GF-D8 (cell line): ENCODE measurements around the gene DRAXIN.

ENCODE experiments used
- DNase-seq: peaks from one replicate; lab custom pipeline; 2025; lab: John Stamatoyannopoulos, UW

The DRAXIN gene

DNA sequence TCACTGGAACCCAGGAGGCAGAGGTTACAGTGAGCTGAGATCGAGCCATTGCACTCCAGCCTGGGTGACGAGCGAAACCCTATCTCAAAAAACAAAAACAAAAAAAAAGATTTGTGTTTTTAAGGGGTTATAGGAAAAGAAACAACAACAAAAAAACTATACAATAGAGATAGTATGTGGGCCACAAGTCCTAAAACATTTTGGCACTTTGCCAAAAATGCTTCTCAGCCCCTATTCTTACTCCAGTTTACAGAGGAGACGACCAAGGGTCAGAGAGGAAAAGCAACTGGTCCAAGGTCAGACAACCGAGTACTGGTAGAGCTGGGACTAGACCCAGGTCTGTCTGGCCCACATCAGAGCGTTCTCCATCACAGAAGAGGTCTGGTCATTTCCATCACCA lies 33.9 kb upstream of the DRAXIN start:
- no peak for DNase-seq

DNA sequence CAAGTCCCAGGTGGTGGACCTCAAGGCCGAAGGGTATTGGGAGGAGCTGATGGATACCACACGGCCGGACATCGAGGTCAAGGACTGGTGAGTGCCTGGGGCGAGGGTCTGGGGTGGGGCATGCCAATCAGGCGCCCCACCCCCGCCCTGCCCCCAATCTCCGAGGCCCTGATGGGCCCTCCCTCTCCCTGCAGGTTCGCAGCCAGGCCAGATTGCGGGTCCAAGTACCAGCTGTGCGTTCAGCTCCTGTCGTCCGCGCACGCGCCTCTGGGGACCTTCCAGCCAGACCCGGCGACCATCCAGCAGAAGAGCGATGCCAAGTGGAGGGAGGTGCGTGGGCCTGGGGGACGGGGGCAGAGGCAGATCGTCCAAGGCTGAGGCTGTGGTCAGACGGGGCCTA lies 33.0 kb upstream of the DRAXIN start:
- DNase-seq, result no peak

DNA sequence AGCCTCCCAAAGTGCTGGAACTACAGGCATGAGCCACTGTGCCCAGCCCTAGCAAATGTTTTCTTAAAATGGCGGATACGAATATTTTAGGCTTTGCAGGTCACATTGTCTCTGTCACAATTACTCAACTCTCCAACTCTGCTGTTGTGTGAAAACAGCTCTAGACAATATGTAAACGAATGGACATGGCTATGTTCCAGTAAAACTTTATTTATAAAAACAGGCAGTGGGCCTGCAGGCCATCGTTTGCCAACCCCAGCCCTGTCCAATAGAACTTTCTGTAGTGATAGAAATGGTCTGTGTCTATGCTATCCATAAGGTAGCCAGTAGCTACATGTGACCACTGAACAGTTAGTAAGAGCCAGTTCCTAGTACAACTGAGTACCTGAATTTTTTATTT lies 31.8 kb upstream of the DRAXIN start:
- DNase-seq, result no peak

DNA sequence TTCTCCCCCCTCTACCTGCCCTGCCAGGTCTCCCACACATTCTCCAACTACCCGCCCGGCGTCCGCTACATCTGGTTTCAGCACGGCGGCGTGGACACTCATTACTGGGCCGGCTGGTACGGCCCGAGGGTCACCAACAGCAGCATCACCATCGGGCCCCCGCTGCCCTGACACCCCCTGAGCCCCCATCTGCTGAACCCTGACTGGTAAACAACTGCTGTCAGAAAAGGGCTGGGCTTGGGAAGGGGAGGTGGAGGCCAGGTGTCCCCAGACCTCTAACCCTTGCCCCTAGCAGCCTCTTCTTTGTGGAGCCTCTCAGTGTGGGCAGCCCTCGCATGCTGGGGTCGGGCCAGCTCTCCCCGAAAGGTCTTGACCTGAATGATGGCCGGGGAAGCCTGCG lies 30.4 kb upstream of the DRAXIN start:
- no peak for DNase-seq

DNA sequence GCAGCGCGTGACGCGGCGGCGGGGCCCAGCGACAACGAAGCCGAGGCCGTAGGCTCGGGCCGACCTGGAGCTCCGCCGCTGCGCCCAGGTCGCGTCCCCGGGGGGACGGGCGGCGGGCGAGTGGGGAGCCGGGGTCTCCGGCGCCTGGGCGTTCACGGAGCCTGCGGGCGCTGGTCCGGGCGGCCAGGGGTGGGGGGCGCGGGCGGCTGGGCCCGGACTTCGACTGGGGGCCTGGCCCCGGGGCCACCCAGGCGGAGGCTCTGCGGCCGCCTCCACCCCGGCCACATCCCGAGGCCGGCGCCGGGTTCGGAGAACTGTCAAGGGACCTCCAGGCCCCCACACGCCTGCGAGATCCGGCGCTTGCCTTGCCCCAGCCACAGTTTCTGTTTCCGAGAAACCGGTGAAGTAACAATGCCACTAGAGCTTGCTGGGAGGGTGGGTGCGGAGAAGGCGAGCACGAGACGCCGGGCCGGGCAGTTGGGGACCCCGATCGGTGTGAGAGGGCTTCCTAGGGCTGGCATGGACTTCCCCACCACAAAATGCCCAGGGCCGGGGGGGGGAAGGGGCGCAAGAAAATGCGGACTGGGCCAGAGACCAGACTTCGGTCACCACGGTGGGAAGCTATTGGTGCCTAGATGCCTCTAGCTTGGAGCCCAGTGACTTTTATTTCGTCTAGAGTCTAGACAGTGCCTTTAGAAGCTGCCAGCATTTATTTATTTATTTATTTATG lies 27.0 kb upstream of the DRAXIN start:
- peak; percentile 47 for DNase-seq

DNA sequence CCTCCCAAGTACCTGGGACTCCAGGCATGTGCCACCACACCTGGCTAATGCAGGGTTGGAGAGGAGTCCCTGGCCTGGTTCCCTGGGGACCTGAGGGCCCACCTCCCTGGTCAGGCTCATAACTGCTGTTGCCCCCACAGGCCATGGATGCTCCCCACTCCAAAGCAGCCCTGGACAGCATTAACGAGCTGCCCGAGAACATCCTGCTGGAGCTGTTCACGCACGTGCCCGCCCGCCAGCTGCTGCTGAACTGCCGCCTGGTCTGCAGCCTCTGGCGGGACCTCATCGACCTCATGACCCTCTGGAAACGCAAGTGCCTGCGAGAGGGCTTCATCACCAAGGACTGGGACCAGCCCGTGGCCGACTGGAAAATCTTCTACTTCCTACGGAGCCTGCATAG lies 23.0 kb upstream of the DRAXIN start:
- DNase-seq, result no peak

DNA sequence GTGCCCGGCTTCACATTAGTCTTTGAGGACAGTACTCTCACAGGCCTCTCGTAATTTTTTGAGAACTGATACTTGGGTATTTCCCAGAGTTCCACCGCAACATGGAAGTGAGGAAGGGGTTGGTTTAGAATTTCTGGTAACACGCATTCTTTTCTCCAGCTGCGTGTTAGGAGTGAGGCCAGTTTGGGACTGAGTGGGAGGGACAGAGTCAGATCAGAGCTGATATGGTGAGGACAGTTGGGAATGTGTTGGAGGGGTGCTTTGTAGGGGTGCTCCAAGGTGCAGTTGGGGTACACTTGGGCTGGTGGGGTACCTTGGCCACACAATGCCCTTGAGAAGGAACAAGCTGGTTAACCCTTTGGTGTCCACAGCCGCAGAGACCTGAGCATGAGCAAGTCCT lies 20.8 kb upstream of the DRAXIN start:
- DNase-seq, result no peak

DNA sequence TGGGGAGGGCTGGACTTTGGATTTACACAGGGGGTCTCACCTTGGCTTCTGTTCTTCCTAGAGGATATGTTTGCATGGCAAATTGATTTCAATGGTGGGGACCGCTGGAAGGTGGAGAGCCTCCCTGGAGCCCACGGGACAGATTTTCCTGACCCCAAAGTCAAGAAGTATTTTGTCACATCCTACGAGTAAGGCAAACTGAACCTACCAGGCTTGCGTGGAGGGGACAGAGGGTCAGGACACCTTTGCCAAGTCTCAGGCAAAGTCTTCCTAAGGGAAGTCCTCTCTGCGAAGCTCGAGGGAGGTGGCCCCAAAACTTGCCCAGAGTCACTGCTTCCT lies 20.3 kb upstream of the DRAXIN start:
- DNase-seq, result no peak

DNA sequence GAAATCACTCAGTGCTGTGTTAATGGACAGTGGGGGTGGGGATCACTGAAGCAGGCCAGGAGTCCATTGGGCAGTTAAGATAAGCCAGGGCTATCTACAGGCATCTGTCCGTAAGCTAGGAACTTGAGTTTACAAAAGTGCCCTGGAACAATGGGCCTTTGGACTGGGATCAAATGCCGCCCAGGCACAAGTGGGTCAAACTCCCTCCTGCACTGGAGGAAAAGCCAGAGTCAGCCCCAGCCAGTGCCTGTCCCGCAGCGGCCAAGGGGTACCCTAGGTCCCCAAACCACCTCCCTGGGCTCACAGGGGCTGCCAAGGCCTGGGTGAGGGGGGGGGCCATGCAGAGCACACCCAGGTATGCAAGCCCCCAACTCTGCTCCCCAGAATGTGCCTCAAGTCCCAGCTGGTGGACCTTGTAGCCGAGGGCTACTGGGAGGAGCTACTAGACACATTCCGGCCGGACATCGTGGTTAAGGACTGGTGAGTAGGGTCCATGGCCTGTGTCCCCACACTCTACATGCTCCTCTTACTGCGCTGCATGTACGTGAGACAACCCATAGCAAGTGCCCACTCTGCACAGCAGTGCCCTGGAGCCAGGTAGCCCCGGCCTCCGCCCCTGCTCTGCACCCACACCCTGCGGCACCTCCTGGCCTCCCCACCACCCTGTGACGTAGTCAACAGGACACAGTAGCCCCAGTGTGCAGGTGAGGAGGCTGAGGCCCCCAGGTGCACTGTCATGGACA lies 19.8 kb upstream of the DRAXIN start:
- DNase-seq, result no peak

DNA sequence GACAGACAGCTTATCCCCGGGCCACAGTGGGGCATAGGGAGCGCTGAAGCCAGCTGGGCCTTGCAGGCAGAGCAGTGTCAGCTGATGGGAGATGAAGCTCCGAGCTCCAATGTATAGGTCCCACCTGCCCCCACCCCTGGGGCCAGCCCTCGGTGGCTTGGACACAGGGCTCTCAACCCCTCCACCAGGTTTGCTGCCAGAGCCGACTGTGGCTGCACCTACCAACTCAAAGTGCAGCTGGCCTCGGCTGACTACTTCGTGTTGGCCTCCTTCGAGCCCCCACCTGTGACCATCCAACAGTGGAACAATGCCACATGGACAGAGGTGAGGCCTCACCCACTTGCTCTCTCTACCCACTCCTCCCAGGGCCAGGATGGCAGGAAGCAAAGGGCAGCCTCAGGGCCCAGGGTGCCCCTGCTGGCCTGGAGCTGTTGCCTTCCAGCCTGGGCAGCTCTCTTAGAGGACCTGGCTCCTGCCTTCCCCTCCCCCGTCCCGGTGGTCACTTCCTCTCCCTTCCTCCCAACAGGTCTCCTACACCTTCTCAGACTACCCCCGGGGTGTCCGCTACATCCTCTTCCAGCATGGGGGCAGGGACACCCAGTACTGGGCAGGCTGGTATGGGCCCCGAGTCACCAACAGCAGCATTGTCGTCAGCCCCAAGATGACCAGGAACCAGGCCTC lies 18.3 kb upstream of the DRAXIN start:
- no peak for DNase-seq

DNA sequence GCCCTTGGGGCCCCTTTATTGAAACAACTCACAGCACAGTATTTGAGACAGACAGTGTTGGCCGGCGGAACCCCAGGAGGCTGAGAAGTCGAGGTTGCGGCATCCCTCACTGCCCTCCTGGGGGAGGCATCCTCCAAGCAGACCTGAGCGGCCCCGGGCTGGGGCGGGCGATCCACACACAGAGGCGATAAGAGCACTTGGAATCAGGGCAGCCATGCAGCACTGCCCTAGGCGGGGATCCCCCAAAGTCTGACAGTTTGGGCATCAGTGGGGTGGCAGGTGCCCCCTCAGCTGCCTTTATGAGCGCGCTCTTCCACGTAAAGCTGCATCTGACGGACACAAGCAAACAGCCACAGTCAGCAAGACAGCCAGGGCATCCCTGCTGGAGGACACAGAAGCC lies 17.0 kb upstream of the DRAXIN start:
- no peak for DNase-seq

DNA sequence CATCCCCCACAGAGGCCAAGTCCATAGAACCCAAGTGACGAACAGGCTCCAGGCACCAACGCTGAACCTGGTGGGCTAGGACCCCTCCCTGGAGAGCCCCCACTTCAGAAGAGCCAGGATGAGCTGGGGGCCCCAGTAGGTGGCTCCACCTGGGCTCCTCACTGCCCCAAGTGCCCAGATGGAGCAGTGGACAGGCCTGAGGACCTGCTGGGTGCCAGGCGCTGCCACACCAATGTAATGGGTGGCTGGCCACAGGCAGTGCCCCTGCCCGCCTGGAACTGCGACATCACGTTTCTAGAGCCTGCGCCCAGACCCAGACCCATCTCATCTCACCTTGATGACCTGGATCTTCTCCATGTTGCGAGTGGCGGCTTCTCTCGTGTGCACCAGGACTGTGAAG lies 16.2 kb upstream of the DRAXIN start:
- no peak for DNase-seq

DNA sequence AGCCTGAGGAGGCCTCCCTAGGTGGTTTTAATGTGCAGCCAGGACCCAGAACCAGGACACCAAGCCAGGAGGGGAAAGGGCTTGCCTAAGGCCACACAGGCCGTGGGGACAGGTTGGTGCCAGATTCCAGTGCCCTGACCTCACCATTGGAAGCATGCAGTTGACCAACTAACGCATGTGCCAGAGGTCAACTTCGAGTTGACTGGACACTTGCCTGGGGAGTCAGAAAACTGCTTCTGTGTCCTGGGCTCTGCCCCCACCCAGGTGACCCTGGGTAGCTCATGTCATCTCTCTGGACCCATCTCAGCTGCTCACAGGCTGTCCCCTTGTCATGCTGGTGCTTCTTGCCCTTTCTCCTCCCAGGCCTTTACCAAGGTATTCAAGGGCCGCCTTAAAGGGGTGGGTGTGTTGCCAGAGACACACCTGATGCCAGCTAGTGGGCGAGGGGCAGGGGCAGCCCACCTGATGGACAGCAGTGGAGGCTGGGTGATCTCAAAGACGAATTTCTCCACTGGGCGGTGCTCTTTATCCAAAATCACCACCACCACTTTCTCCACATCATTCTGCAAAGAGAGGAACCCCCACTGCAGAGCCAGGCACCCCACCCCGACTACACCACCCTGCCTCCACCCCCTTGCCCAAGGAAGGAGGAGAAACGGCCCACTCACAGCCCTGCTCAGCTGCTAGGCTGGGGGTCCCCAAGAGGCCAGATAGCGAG lies 15.0 kb upstream of the DRAXIN start:
- no peak for DNase-seq

DNA sequence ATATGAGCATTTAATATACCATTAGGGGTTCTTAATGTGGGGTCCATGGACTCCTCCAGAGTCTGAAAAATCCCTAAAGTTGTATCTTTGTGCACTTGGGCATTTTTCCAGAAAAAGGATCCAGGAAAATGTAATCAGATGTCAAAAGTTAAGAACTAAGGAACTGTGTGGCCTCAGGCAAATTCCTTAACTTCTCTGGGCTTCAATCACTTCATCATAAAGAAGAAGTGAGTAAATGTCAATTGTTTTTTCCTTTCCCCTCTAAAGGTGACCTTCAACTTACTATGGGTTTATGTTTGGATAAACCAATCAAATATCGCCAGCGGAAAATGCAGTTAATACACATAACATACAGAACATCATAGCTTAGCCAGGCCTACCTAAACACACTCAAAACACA lies 13.1 kb upstream of the DRAXIN start:
- DNase-seq, result no peak

DNA sequence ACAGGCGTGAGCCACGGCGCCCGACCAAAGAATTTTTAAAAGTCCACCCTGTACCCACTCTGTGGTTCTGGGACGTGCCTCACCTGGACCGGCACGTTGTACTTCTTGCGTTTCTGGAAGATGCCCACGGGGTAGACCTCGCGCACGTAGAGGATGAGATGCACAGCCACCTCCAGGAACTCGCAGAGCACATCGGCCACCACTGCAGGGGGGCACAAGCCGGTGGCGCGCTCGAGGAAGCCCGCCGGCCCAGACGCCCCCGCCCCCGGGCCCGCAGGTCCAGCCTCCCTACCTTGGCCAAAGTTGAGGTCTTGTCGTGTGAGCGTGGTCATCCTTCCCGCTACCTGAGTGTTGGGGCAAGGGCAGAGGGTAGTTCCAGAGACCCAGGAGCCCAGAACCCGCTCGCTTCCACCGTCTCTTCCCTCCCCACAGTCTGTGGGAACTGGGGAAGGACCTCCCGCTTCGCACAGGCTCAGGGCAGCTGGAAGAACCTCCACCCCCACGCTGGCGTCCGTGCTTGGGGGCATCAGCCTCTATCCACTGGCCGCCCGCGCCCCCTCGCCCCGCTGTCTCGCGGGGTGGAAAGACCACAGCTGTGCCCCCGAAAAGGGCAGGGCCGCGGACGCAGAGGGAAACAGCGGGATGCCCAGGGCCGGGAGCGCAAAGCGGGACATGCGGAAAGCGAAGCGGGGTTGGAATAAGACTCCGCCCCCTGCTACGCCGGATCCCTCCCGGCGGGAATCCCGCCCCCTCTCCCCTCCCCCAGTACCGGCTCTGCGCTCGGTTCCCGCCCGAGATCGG lies 11.0 kb upstream of the DRAXIN start:
- no peak for DNase-seq

DNA sequence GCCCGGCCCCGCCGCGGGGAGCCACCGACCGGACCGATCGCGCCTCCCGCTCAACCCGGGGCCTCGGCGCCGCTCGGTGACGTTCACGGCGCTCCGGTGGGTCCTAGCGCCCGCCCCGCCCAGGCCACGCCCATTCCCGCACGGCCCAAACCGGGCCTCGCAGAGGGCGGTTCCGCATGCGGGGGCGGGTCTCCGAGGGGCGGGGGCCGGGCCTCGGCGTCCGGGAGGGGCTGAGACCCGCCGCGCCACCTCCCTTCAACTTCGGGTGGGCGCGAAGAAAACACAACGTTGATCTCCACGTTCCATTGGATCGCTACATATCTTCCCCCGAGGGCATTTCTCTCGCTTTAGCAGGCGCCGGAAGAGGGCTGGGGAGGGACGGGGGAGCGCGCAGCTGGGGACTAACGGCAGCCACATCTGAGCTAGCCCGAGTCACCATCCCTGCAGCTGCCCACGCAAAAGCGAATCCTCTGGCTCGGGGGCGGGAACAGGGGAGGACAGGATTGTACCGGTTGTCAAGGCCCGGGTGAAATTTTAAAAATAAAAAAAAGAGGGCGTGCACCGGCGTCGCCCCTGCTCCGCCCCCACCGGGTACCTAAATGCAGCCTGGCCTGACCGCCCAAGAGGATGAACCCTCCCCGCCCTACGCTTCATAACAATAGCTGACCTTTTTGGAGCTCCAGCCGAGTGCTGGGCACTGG lies 10.3 kb upstream of the DRAXIN start, which contains the start of gene MAD2L2:
Gene MAD2L2 (minus strand): TSS at position 78 of the 701 bp plus-strand sequence. CDS start 547 bp downstream, outside the sequence.
- DNase-seq, result peak; percentile 63

DNA sequence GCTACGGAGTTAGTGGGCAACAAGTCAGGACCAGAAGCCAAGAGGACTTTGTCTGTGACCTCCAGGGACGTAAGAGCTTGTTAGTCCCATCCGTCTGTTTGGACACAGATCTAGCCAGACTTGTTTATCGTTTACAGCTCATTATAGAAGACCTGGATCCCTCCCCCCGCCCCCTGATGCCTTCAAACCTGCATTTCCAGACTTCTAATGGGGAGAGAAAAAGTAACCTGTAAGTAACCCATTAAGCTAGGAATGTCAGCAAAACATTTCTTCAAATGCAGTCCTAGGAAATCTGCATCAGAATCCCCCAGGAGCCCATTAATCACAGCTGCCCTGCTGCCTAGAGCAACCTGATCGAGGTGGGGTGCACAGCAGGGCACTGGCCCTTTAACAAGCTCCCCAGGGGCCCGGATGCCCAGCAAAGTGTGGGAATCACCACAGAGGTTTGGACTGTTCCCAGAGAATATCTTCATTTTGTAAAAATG lies 9.2 kb upstream of the DRAXIN start:
- no peak for DNase-seq

DNA sequence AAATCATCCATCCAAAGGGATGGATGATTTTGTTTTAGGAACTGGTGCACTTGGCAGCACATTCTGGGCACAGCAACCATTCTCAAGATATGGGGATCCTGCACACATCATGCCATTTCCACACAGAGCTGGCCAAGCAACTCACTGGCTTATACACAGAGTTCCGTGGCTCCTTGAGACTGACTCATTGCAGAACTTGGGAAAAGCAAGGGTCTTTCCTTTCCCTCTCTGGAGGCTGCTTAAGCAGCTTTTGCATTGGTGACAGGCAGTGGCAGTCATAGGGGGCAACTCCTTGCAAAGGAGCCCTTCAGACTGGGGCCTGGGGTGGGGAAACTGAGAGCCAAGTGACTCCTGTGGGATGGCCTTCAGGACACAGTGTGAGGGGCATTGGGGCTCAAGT lies 8.7 kb upstream of the DRAXIN start:
- no peak for DNase-seq

DNA sequence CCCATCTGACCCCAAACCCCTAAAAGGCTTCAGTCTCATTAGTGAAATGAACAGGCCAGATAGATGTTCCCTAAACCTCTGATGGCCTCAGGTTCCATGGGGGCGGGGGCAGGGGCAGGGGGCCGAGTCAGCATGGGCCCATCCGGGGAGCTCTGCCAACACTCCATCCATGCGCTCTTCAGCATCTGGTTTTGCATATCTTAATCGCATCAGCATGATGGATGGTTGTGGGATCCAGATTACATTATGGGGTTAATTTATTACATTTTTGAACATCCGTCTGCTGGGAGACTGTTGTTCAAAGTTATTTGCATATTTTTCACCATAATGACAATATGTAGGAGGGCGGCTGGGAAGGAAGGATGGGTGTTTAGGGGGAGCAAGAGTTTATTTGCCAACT lies 7.4 kb upstream of the DRAXIN start:
- no peak for DNase-seq

DNA sequence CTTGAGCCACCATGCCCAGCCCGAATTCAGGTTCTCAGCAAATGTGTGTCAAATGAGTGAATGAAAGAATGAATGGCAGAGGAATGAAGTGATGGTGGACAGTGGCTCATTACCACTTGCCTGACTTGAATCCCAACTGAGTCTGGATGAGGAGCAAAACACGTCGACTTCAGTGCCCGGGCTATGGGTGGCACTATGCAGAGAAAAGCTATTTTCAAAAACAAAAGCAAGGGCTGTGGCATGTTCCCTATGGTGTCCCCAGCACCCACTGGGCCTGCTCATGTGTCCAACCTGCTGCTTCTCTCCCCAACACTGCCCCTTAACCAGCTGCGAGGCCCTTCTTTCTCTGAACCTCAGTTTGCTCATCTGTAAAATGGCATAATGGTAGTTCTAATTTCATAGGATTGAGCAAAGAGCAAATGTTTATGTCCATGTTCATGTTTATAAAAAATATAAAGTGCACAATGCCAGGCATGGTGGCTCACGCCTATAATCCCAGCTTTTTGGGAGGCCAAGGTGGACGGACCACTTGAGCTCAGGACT lies 6.2 kb upstream of the DRAXIN start:
- DNase-seq, result no peak

DNA sequence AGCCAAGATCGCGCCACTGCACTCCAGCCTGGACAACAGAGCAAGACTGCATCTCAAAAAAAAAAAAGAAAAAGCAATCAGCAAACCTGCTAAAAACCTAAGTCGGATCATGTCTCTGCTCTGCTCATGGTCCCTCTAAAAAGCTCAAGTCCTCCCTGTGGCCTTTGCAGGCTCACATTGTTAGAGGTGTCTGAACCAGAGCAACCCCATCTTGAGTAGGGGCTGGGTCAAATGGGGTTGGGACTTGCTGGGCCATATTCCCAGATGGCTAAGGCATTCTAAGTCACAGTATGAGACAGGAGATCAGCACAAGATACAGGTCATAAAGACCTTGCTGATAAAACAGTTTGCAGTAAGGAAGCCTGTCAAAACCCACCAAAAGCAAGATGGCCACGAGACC lies 3.0 kb upstream of the DRAXIN start:
- no peak for DNase-seq
